GM18520 (cell line): ENCODE results near the gene ARL16.

ENCODE experiments used
- ATAC-seq: cut with Tn5 transposase; IDR thresholded peaks from one replicate; pipeline ENCODE4 v1.9.1; 2021; ENCODE audit not compliant: unreplicated experiment

The ARL16 gene

DNA sequence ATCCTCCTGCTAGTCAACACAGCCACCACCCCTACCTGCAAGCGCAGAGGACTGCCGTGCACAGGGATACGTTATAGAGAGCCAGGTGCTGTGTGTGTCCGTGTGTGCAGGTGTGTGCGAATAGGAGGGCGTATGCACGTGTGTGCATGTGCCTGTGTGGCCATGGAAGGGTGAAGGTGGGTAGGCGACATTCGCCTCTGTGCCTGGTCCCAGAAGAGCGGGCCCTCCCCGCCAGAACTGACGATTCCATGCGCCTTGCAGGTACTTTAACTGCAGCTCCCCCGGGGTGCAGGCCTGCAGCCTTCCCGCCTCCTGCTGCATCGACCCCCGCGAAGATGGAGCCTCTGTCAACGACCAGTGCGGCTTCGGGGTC is 36.0 kb downstream of the ARL16 start:
- ATAC-seq: no peak

DNA sequence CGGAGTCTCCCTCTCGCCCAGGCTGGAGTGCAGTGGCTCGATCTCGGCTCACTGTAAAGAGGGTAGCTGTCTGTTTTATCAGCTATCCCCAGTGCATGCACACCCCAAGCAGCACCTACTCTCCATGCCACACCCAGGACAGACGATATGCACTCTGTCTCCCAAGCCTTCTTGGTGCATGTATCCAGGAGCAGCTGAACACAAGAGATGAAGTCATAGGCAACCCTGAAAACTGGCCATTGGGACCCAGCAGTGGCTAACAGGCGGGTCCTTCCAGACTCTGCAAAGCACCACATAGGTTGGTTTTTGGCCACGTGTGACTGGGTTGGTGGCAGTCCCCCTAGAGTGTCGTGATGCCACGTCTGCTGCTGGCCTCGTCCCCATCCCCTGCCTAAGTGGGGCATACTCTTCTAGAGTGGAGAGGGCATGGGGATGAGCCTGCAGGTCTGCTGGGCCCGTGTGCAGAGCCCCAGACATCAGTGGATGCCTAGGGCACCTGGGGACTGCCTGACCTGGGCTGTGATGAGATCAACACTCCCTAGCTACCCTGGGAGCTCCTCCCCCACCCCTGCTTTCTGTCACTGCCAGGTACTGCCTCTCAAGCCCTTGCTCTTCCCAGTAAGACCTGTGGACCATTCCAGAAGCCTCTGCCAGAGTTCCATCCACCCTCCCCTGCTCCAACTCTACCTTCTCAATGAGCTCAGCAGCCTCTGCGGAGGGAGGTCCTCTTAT is 36.6 kb downstream of the ARL16 start:
- no peak for ATAC-seq

DNA sequence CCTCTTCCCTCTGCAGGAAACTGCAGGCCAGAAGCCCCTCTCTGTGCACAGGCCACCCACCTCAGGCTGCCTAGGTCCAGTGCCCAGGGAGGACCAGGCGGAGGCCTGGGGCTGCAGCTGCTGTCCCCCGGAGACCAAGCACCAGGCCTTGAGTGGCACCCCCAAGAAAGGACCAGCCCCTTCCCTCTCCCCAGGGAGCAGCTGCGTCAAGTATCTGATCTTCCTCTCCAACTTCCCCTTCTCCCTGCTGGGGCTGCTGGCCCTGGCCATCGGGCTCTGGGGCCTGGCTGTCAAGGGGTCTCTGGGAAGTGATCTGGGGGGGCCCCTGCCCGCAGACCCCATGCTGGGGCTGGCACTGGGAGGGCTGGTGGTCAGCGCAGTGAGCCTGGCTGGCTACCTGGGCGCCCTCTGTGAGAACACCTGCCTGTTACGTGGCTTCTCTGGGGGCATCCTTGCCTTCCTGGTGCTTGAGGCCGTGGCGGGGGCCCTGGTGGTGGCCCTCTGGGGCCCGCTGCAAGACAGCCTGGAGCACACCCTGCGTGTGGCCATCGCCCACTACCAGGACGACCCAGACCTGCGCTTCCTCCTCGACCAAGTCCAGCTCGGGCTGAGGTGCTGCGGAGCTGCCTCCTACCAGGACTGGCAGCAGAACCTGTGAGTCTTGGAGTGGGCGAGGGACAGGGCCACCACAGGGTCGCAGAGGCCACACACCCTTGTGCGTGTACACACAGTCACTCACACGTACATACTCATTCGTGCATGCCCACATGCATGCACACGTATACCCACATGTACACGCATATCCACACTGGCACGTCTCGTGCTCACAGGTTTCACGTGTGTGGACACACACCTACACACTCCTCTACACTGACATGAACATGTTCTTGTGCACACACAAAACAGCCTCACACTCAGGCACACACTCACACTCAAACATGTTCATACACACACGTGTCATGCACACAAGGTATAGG is 38.3 kb downstream of the ARL16 start:
- no peak for ATAC-seq

DNA sequence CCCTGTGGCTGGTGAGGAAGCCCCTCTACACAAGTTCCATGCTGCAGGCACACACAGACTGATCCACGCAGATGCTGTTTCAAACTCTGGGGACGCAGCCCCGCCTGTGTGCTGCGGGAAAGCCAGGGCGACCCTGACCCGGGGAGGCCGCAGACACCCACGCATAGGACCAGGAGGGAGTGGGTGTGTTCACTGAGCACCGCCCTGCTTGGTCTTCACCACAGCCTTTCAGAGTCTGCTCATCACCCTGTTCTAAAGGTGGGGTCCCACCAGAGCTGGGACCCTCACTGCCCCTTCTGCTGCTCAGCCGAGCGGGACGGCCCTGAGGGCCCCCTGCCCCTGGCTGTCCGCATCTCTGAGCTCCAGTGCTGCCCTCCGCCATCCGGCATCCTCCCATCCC is 39.1 kb downstream of the ARL16 start:
- ATAC-seq: no peak

DNA sequence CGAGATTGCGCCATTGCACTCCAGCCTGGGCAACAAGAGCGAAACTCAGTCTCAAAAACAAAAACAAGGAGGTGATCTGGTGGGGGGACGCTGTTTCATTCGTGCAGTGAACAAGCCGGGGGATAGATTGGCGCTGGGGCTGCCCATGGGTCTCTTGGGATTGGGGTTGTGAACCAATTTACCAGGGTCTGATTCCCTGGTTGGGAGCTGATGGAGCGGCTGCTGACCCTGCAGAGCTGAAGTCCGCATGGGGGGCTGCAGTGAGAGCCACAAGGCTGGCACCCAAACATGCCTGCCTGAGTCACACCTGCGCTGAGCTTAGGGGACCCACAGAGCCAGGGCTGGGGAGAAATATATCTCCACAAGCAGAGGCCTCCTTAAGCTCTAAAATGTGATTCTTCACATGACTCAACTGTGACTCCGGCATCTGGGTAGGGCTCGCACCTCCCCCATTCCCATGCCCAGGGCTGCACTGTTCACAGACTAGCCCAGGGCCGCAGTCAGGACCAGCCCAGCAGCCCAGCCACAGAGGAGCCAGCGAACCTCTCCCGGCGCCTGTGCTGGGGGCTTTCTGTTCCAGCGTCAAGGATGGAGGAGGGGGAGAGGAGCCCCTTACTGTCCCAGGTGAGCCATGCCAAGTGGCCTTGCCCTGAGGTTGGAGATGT is 41.6 kb downstream of the ARL16 start:
- no peak for ATAC-seq

DNA sequence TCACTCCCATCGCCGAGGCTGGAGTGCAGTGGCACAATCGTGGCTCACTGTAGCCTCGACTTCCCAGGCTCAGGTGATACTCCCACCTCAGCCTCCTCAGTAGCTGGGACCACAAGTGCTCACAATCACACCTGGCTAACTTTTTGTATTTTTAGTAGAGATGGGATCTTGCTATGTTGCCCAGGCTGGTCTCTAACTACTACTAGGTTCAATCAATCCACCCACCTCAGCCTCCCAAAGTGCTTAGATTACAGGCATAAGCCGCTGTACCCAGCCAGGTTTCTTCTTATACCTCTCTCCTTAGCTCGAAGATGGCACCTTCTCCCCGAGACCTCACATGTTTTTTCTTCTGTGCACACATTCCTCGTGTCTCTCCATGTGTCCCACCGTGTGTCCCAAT is 43.6 kb downstream of the ARL16 start:
- ATAC-seq: no peak

DNA sequence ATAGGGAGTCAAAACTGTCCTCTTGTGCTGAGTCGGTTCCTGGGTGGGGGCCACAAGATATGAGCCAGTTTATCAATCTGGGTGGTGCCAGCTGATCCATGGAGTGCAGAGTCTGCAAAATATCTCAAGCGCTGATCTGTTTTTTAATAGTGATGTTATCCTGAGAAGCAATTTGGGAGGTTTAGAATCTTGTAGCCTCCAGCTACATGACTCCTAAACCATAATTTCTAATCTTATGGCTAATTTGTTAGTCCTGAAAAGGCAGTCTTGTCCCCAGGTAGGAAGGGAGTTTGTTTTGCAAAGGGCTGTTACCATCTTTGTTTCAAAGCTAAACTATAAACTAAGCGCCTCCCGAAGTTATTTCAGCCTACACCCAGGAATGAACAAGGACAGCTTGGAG is 44.9 kb downstream of the ARL16 start:
- no peak for ATAC-seq

DNA sequence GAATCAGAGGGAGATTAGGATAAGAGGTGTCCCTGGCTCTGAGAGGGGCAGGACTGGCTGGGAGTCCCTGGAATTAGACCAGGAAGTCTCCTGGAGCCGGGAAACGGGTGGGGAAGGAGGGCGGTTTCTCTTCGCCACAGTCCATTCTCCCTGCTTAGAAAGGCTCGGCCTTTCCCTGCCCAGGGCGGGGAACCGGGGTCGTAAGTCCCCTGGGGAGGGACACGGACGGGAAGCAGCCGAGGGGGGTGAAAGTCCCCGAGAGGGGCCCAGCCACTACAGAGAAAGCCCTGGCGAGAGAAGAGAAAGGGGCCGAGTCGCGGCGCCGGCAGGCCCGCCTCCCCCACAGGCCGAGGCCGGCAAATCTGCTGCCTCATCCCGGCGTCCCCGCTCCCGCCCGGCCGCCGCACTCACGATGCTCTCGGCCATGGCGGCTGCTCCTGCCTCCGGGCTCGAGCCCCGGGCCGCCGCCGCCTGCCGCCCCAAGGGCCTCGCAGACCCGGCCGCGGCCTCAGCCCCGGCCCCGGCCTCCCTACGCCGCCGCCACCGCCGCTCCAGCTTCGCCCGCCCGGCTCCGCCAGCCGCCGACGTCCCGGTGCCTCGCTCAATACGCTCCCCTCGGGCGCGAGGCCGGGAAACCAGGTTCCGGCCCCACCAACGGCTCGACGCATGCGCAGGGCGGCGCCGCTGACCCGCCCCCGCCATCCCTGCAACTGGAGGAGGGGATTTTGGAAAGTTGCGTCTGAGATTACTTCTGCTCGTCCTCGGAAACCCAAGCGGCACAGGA is 46.9 kb downstream of the ARL16 start, which contains the start of the genes NPLOC4 and TSPAN10:
Gene NPLOC4, minus strand, starts transcription at position 608 of the 784 bp plus-strand sequence. Its CDS starts 182 bp downstream, at position 426.
Gene TSPAN10, plus strand, starts transcription at position 692 of the 784 bp plus-strand sequence. CDS start 5,217 bp downstream, outside the sequence.
- ATAC-seq: peak; percentile 97

DNA sequence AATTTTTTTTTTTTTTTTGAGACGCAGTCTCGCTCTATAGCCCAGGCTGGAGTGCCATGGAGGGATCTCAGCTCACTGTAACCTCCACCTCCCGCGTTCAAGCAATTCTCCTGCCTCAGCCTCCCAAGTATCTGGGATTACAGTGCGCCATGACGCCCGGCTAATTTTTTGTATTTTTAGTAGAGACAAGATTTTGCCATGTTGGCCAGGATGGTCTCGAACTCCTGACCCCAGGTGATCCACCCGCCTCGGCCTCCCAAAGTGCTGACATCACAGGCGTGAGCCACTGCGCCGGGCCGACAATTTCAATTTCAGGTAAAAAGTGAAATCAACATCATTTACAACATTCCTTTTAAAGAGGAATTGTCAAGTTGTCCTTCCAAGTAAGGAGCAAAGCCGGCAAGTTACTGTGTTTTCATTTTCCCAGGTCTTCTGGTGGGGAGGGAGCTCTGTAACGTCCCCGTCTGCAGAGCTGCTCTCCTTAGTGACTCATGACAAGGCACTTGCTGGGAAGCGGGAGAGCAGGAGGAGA is 47.6 kb downstream of the ARL16 start:
- ATAC-seq: no peak

DNA sequence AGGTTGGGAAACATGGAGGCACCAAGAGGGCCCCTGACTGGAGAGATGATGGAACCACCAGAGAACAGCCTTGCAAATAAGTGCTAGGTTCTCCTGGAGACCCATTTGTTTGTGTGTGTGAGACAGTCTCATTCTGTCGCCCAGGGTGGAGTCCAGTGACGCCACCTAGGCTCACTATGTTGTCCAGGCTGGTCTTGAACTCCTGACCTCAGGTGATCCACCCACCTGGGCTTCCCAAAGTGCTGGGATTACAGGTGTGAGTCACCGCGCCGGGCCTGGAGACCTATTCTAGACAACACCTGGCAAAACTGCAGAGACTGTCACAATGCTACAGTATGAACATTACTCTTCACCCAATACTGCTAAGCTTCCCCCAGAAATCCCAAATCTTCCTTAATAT is 48.2 kb downstream of the ARL16 start:
- ATAC-seq: no peak

DNA sequence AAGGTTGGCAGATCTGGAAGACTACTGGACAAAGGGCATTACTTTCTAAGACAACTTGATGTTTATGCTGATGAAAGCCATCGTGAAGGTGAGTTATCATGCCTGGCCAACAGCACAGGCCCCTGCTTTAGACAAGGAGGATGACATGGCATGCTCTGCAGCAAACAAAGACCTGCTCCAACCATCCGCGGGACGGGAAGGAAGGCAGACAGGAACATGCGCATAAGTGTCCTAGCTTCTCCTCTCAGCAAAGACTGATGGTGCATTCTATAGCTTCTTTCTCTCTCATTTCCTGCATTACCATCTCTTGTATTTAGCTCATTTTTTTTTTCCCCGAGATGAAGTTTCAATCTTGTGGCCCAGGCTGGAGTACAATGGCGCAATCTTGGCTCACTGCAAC is 52.1 kb downstream of the ARL16 start:
- no peak for ATAC-seq
